ENCODE measurements around the gene MAGEB3. TPM values are rescaled to one million over a fixed set of nuclear protein-coding genes. Genes with fewer than 3 reads are reported as not detected.

MAGEB3 gene
- total and polyA plus RNA-seq, 9 of the 15 experiments (the other 6 are each of a cell fraction or from before 2014, with no cell fraction given), result 0.07 to 0.11 TPM; not detected in 7

- Histone ChIP-seq H3K79me2 (ENCODE audit: control insufficient read depth, insufficient read depth, low read length) (peaks cover 10% of the 10 kb centered on the region), H3K4me1 (replicated peaks in 1 of 2; ENCODE audit: control insufficient read depth in 2 of 2, insufficient read depth in 2 of 2, low read length in 2 of 2) (peaks cover 8 to 10% of the 10 kb centered on the region in 2 experiments), H3K9ac (ENCODE audit: insufficient read depth in 1 of 2, low read depth in 2 of 2, low read length in 2 of 2) (no peak overlapping the region), H3K27ac (ENCODE audit: extremely low read depth, low read depth, low read length) (no peak overlapping the region), H3K27me3 (ENCODE audit: control insufficient read depth in 2 of 2, insufficient read depth in 2 of 2, low read length in 2 of 2) (no peaks in the 10 kb centered on the region), H3K4me2 (ENCODE audit: insufficient read depth, low read length) (no peak overlapping the region), H3K9me3 (replicated peaks; ENCODE audit: control insufficient read depth, insufficient read depth, low read depth, low read length) (no peaks in the 10 kb centered on the region), H3K4me3 (no peak overlapping the region), H4K20me1 (replicated peaks; ENCODE audit: control insufficient read depth, insufficient read depth, low read length) (no peaks in the 10 kb centered on the region), H3K36me3 (ENCODE audit: control insufficient read depth, insufficient read depth, low read length) (no peaks in the 10 kb centered on the region), H2AFZ (ENCODE audit: low read depth, low read length) (no peak overlapping the region), H3K9me1 (ENCODE audit: control insufficient read depth, insufficient read depth, low read length) (no peaks in the 10 kb centered on the region)
- no TSS peak for BruUV-seq (replicated peaks)
- ChIA-PET CTCF (ENCODE audit: low intra/inter-chr PET ratio) (no interaction called here), POLR2A (no interaction called here)
- no peak for DNase-seq (ENCODE audit: extremely low read depth in 1 of 4, low spot score in 3 of 4)
- intact Hi-C loops (cut with micrococcal nuclease), result no loop called here
- no peak for ATAC-seq
- TF ChIP-seq HMGN3 (IDR thresholded peaks at IDR 0.05; ENCODE audit: borderline replicate concordance, extremely low read depth, insufficient read length, low read depth, low read length) (no peak), FOXO4 (CRISPR knock-in tag; IDR thresholded peaks at IDR 0.05) (no peak), HNRNPK (IDR thresholded peaks at IDR 0.05; ENCODE audit: low read depth, low read length, poor library complexity, severe bottlenecking) (no peak), CTCF (IDR thresholded peaks at IDR 0.05 in 2 of 3, conservative IDR thresholded peaks at IDR 0.05 in 1 of 3; ENCODE audit: insufficient read depth in 2 of 3, low read depth in 1 of 3, low read length in 3 of 3) (0 out of 6 replicates have a peak, but pooled peaks of 1 of the 3 experiments have one; percentile 7)
- no peak for FAIRE-seq
- 6% methylated on average over 2 of the region's 2 CpGs for WGBS (ENCODE audit: insufficient coverage, low coverage, missing lambda C conversion rate)
- in situ Hi-C loops (cut with MboI), result no loop called here
Observed at GRCh38 chrX:30212172-30212571, 18.3 kb upstream of the MAGEB3 start.
